Measurements from ENCODE around the gene ADRA1B.

Gene ADRA1B

GRCh38 chr5:159901772-159902171 is 14.5 kb upstream of the ADRA1B start:
- DNase-seq (ENCODE audit: low read depth in 3 of 3) = no peak

DNA sequence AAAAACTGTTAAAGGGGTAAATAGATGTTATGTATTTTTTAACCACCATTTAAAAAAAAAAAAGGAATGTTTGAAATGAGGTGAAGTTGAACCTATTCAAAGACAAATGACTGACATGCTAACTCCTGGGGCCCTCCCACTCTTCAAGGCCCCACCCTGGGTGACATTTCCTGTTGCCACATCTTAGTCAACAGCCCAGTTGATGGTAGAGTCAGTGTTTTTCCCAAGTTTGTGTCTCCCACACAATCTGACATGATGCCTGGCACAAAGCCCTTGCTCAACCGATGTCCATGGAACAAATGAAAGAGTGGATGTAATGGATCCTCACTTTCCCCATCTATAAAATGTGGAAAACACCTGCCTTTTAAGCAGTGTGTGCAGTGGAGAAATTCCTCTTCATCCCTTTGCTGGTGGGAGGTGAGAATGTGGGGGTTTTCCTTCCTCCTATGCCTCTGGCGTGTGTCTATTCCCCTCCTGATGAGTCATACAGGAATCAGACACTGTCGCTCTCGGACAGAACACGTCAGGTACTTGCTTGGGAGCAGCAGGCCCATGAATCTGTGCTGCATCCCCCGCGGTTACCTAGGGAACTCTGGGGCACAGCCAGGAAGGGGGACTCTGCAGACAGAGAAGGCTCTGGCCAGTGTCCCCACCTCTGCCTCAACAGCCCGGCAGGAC is 13.7 kb upstream of the ADRA1B start:
- no peak for DNase-seq (ENCODE audit: low read depth in 3 of 3)

DNA sequence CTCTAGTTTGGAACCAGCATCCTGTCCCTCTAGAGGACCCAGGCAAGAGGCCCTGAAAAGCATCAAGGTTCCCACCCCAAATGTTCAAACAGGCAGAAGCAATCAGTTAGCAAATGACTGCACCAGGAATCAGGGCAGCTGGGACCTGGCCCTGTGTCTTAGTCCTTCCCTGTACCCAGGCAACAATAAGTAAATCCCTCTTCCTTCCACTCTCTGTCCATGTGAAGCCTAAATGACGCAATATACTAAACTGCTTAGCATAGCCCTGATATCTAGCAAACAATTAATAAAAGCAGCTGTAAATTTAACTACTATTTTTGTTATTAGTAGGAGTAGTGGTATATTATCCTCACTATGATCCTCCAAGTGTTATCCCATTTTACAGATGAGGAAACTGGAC is 13.2 kb upstream of the ADRA1B start:
- no peak for DNase-seq (ENCODE audit: low read depth in 3 of 3)

GRCh38 chr5:159904874-159905273 is 11.4 kb upstream of the ADRA1B start:
- no peak for DNase-seq (ENCODE audit: low read depth in 3 of 3)

DNA sequence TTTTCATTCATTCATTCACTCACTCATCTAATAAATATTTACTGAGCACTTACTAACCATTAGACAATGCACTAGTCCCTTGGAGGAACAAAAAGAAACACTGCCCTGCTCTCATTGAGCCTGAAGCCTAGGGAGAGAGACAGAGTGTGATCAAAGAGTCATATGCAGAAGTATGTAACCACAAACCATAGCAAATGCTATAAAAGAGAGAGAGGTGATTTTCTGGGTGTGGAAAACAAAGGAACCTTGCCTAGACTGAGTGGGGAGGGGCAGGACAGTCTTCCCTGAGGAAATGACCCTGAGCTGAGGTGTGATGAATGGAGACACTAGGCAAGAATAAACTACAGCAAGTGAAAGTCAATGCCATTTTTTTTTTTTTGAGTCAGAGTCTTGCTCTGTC is 10.8 kb upstream of the ADRA1B start:
- DNase-seq (ENCODE audit: low read depth in 3 of 3) = no peak

GRCh38 chr5:159906463-159906862 is 9.8 kb upstream of the ADRA1B start:
- no peak for DNase-seq (ENCODE audit: low read depth in 3 of 3)

- no peak for DNase-seq (ENCODE audit: low read depth in 3 of 3)
Measured at GRCh38 chr5:159906943-159907342, 9.3 kb upstream of the ADRA1B start.

GRCh38 chr5:159907689-159908590 is 8.3 kb upstream of the ADRA1B start:
- no peak for DNase-seq (ENCODE audit: low read depth in 3 of 3)

DNA sequence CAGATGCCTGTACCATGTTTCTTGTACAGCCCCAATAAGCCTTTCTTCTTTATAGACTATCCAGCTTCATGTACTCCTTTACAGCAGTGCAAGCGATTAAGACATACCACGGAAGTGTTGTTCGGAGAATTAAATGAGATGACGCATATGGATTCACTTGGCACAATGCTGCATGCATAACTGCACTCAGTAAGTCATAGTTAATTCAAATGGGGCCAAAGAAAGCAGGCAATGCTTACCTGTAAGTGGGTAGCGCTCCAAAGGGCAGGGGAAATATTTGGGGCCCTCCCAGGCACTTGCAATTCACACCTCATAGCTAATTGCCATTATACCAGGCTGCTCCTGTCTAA is 7.7 kb upstream of the ADRA1B start:
- DNase-seq (ENCODE audit: low read depth in 3 of 3) = no peak

- no peak for DNase-seq (ENCODE audit: low read depth in 3 of 3)
Measured at GRCh38 chr5:159909126-159909525, 7.2 kb upstream of the ADRA1B start.

GRCh38 chr5:159910207-159910842 is 6.0 kb upstream of the ADRA1B start:
- DNase-seq (ENCODE audit: low read depth in 3 of 3) = no peak

- DNase-seq (ENCODE audit: low read depth in 3 of 3) = no peak
Measured at GRCh38 chr5:159910843-159911229, 5.4 kb upstream of the ADRA1B start.

DNA sequence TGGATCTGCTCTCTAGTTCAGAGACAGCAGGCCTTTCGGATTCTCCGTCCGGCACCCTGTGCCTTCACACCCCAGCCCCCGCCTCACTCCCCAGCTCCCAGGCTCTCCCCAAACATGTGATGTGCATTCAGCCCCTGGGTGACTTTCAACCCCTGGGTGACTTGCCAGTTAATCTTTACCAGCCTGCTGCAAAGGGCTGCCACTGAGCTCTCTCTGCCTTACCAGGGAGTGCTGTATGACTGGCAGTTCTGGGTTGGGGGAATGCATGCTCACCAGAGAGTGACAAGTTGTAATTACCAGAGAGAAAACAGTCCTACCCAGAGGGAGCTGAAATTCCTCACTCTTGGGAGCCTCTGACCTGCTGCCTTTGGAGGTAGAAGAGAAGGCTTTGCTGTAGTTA is 4.9 kb upstream of the ADRA1B start:
- no peak for DNase-seq (ENCODE audit: low read depth in 3 of 3)

DNA sequence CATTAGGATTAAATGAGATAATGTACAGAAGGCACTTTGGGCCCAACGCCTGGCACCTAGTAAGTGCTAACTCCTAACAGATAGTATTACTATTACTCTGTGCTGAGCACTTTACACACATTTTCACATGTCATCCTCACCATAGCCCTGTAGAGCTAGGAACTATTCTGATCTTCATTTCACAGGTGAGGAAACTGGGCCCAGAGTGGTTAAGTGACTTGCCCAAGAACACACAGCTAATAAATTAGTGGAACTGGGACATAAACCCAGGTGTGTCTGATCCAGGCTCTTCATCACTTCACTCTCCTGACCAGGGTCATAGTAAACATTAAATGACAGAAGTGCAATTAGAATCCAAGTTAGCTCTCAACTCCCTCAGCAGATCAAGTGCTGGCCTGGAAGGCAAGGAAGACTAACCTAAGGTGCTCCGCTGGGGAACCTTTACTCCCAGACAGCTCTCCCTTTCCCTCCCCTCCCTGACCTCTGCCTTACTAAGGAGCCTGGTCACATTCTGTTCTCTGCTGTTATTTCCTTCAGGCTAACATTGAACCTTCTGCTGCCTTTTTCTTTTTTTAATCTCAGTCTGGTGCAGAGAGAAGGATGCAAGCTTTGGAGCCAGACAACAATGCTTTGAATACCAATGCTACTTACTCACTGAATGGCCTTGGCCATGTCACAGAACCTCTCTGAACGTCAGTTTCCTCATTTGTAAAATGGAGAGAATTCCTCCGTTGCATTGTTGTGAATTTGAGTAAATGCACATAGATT is 4.1 kb upstream of the ADRA1B start:
- no peak for DNase-seq (ENCODE audit: low read depth in 3 of 3)

- no peak for DNase-seq (ENCODE audit: low read depth in 3 of 3)
Measured at GRCh38 chr5:159913048-159913447, 3.2 kb upstream of the ADRA1B start.

DNA sequence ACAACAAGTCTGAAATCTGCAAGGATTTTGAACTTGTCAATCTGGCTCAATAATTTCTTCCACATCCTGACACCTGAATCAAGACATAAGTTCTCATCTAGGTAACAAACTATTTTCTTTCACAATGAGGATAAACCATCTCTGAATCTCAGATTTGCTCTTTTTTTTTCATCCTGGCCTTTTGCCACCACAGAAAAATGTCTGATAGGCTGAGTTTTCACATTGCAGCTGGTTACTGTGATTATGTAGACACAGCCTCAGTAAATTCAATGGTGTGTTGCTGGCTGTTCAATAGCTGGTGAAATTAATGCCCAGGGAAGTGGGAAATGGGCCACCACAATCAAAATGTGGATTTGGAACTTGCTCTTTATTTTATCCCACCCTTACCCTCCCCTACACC is 2.8 kb upstream of the ADRA1B start:
- DNase-seq (ENCODE audit: low read depth in 3 of 3) = no peak

DNA sequence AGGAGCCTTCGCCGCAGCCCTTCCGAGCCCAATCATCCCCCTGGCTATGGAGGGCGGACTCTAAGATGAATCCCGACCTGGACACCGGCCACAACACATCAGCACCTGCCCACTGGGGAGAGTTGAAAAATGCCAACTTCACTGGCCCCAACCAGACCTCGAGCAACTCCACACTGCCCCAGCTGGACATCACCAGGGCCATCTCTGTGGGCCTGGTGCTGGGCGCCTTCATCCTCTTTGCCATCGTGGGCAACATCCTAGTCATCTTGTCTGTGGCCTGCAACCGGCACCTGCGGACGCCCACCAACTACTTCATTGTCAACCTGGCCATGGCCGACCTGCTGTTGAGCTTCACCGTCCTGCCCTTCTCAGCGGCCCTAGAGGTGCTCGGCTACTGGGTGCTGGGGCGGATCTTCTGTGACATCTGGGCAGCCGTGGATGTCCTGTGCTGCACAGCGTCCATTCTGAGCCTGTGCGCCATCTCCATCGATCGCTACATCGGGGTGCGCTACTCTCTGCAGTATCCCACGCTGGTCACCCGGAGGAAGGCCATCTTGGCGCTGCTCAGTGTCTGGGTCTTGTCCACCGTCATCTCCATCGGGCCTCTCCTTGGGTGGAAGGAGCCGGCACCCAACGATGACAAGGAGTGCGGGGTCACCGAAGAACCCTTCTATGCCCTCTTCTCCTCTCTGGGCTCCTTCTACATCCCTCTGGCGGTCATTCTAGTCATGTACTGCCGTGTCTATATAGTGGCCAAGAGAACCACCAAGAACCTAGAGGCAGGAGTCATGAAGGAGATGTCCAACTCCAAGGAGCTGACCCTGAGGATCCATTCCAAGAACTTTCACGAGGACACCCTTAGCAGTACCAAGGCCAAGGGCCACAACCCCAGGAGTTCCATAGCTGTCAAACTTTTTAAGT is 819 bp downstream of the ADRA1B start:
- DNase-seq (ENCODE audit: low read depth in 3 of 3) = no peak

- no peak for DNase-seq (ENCODE audit: low read depth in 3 of 3)
Measured at GRCh38 chr5:159917994-159918393, 1.7 kb downstream of the ADRA1B start.

DNA sequence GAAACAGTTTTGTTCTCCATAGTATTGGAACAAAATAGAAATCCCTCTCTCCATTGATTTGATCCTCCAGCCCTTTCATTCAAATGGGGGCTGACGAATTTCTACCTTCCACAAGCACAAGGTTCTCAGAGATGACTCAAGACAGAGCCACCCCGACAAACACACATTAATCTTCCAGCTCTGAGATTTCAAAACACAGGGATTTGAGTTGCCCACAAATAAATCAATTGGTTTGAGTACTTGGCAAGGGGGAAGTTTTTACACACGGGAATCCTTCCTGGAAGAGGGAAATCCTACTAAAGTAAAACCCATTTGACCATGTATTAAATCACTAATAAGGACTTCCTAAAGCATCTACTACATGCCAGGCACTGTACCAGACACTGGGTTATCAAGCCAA is 5.4 kb downstream of the ADRA1B start:
- DNase-seq (ENCODE audit: low read depth in 3 of 3) = no peak

DNA sequence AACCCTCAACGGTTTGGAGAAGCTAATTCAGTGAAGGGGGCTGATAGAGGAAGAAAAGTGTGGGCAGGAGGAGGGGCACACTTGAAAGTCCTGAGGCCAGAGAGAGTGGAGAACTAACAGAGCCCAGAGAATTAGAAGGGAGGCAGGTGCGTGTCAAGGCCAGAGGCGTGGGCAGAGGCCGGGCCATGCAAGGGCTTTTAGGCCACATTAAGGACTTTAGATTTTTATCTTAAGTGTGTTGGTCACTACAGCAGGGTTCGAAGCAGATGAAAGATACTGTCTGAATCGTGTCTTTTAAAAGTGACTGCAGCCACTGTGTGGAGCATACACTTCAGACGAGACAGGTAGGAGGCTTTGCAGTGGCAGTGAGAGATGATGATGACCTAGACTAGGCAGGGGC is 6.7 kb downstream of the ADRA1B start:
- DNase-seq (ENCODE audit: low read depth in 3 of 3) = no peak

All from stimulated activated CD4-positive, alpha-beta T cell treated with anti-CD3 and anti-CD28 coated beads, TNF-alpha, amount 100 ng/mL, for 48 hours (primary cell).